GM12891 (cell line): ENCODE results near the gene FAM25G.
"Not testable (repeated sequence)": the region's sequence is repeated elsewhere in the genome, so short reads cannot be mapped to it uniquely, and the experiment has no call there.

ENCODE experiments used
- PAX5 ChIP-seq: IDR thresholded peaks from 2 replicates; pipeline ENCODE4 v1.6.1; 2011; ENCODE audit warnings: low read length, moderate library complexity, mild to moderate bottlenecking; ENCODE audit not compliant: insufficient read depth, severe bottlenecking
- POLR2A ChIP-seq: IDR thresholded peaks from 2 replicates; pipeline ENCODE4 v1.6.1; 2011; ENCODE audit warnings: low read depth, low read length, control low read depth
- POLR2AphosphoS5 ChIP-seq: IDR thresholded peaks from 2 replicates; pipeline ENCODE4 v1.6.1; 2011; ENCODE audit warnings: low read depth, low read length, control low read depth
- SPI1 ChIP-seq: IDR thresholded peaks from 2 replicates; pipeline ENCODE4 v1.6.1; 2011; ENCODE audit warnings: low read depth, low read length, control low read depth
- TAF1 ChIP-seq: IDR thresholded peaks from 2 replicates; pipeline ENCODE4 v1.6.1; 2011; ENCODE audit warnings: low read depth, low read length, control low read depth

GRCh38 chr10:47473516-47473915, 18.0 kb downstream of the FAM25G start:
- TF ChIP-seq SPI1, TAF1, POLR2AphosphoS5, POLR2A, PAX5: not testable (repeated sequence)
